Gastroesophageal sphincter (tissue), 3 donors: ENCODE results near the gene MPDZ.

Experiments used
- EP300 ChIP-seq: sonication (generic); formaldehyde crosslinking; IDR thresholded peaks from one replicate; pipeline ENCODE4 v1.6.1; 2017; ENCODE audit warnings: antibody characterized with exemption, mild to moderate bottlenecking
- POLR2AphosphoS5 ChIP-seq: sonication (generic); formaldehyde crosslinking; IDR thresholded peaks from one replicate; pipeline ENCODE4 v1.6.1; 2017; ENCODE audit warnings: antibody characterized with exemption
- TF ChIP-seq, protein P1 (sequence below), 4 experiments: fragments of 200-600 bp in 2 of 4; fragments of 450-650 bp in 2 of 4; sonication (generic) in 1 of 4; IDR thresholded peaks; one replicate each; pipeline ENCODE4 v1.5.1; 2017 to 2019; ENCODE audit warnings: antibody characterized with exemption in 4 of 4, mild to moderate bottlenecking in 2 of 4, moderate library complexity in 2 of 4

DNA sequence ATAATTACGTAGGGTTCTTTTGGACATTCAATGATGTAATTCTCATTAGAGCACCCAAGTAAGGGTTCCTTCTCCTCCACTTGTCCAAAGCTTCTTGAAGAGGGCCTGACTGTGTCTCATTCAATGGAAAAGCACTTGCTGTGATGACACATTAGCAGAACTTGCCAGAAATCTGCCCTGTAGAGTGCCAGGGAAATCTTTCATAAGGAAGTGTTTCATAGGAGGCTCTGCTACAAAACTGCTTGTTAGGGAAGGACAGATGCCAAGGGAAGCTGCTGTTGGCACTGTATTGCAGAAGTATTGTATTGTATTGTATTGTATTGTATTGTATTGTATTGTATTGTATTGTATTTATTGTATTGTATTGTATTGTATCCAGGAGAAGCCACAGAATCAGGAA lies 45.5 kb upstream of the MPDZ start:
- TF ChIP-seq, protein P1, sequence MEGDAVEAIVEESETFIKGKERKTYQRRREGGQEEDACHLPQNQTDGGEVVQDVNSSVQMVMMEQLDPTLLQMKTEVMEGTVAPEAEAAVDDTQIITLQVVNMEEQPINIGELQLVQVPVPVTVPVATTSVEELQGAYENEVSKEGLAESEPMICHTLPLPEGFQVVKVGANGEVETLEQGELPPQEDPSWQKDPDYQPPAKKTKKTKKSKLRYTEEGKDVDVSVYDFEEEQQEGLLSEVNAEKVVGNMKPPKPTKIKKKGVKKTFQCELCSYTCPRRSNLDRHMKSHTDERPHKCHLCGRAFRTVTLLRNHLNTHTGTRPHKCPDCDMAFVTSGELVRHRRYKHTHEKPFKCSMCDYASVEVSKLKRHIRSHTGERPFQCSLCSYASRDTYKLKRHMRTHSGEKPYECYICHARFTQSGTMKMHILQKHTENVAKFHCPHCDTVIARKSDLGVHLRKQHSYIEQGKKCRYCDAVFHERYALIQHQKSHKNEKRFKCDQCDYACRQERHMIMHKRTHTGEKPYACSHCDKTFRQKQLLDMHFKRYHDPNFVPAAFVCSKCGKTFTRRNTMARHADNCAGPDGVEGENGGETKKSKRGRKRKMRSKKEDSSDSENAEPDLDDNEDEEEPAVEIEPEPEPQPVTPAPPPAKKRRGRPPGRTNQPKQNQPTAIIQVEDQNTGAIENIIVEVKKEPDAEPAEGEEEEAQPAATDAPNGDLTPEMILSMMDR (IDR thresholded peaks at IDR 0.05): no peak
- TF ChIP-seq EP300: no peak
- TF ChIP-seq POLR2AphosphoS5: no peak
